Measurements from ENCODE around the gene DENND6B. TPM values are rescaled to one million over a fixed set of nuclear protein-coding genes. Genes with fewer than 3 reads are reported as not detected.

Gene DENND6B
- total and polyA plus RNA-seq, 2 experiments from 2014 or later: 0.71 to 1.3 TPM

DNA sequence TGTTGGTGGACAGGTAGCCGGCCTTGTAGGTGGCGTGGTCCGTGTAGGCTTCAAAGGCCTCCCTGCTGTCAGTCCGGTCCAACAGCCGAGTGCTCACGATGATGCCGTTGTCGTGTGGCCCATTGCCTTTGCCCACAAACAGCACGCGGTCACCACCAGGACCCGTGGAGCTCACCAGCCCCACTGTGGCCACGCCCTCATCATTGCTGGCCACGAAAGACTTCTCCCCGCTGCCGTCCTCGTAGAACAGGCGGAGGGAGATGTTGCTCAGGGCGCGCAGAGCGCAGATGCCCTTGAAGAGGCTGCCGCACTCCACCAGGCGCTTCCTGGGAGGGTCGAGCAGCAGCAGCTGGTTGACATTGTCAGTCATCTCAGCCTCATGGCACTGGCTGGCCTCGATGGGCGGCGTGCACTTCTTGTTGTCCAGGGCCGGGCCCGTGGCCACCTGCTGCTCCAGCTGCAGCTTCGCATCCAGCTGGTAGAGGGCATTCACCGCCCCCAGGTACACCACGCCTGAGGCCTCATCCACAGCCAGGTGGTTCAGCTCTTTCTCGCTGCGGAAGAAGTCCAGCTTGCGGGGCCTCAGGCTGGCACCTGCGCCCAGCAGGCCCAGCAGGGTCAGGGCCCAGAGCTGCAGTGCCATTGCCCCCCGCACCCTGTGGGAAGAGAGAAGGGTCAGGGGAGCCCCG is 36.7 kb downstream of the DENND6B start:
- ATAC-seq: no peak
- Histone ChIP-seq H2AFZ (no peak overlapping the region), H3K4me1 (ENCODE audit: insufficient read depth) (peaks cover 20% of the 10 kb centered on the region), H3K27ac (ENCODE audit: low read depth) (no peak overlapping the region), H3K9me2 (ENCODE audit: insufficient read depth) (no peaks in the 10 kb centered on the region), H3K27me3 (ENCODE audit: insufficient read depth) (no peaks in the 10 kb centered on the region), H3K79me2 (replicated peaks; ENCODE audit: insufficient read depth) (peaks cover 22% of the 10 kb centered on the region), H3K36me3 (ENCODE audit: insufficient read depth) (no peaks in the 10 kb centered on the region), H3F3A (replicated peaks; ENCODE audit: low read depth) (no peaks in the 10 kb centered on the region), H4K20me1 (replicated peaks; ENCODE audit: insufficient read depth) (no peaks in the 10 kb centered on the region; the same call in 1 of the 2 replicates), H3K4me3 (no peak overlapping the region), H3K4me2 (no peak overlapping the region)
- Mint-ChIP-seq H3K27ac (no peak overlapping the region), H3K4me1 (peaks cover 12% of the 10 kb centered on the region), H3K9me3 (no peaks in the 10 kb centered on the region; the same call in 2 of the 3 replicates), H3K36me3 (ENCODE audit: low read depth) (peaks cover 12% of the 10 kb centered on the region), H3K4me3 (no peak overlapping the region), H3K27me3 (ENCODE audit: insufficient read depth, low read depth, poor library complexity) (peaks cover 12% of the 10 kb centered on the region)
- DNase-seq (ENCODE audit: low spot score): no peak
- TF ChIP-seq JUNB (IDR thresholded peaks at IDR 0.05; ENCODE audit: unreplicated experiment): no peak
- TF ChIP-seq, protein P1, sequence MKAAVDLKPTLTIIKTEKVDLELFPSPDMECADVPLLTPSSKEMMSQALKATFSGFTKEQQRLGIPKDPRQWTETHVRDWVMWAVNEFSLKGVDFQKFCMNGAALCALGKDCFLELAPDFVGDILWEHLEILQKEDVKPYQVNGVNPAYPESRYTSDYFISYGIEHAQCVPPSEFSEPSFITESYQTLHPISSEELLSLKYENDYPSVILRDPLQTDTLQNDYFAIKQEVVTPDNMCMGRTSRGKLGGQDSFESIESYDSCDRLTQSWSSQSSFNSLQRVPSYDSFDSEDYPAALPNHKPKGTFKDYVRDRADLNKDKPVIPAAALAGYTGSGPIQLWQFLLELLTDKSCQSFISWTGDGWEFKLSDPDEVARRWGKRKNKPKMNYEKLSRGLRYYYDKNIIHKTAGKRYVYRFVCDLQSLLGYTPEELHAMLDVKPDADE (IDR thresholded peaks at IDR 0.05): no peak
- TF ChIP-seq STAT1 (IDR thresholded peaks at IDR 0.05; ENCODE audit: unreplicated experiment): no peak
- TF ChIP-seq ZNF331 (CRISPR knock-in tag; IDR thresholded peaks at IDR 0.05; ENCODE audit: low read depth): no peak
- TF ChIP-seq, protein P2, sequence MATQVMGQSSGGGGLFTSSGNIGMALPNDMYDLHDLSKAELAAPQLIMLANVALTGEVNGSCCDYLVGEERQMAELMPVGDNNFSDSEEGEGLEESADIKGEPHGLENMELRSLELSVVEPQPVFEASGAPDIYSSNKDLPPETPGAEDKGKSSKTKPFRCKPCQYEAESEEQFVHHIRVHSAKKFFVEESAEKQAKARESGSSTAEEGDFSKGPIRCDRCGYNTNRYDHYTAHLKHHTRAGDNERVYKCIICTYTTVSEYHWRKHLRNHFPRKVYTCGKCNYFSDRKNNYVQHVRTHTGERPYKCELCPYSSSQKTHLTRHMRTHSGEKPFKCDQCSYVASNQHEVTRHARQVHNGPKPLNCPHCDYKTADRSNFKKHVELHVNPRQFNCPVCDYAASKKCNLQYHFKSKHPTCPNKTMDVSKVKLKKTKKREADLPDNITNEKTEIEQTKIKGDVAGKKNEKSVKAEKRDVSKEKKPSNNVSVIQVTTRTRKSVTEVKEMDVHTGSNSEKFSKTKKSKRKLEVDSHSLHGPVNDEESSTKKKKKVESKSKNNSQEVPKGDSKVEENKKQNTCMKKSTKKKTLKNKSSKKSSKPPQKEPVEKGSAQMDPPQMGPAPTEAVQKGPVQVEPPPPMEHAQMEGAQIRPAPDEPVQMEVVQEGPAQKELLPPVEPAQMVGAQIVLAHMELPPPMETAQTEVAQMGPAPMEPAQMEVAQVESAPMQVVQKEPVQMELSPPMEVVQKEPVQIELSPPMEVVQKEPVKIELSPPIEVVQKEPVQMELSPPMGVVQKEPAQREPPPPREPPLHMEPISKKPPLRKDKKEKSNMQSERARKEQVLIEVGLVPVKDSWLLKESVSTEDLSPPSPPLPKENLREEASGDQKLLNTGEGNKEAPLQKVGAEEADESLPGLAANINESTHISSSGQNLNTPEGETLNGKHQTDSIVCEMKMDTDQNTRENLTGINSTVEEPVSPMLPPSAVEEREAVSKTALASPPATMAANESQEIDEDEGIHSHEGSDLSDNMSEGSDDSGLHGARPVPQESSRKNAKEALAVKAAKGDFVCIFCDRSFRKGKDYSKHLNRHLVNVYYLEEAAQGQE (IDR thresholded peaks at IDR 0.05; ENCODE audit: unreplicated experiment): no peak
- no peak for TF ChIP-seq NANOG (IDR thresholded peaks at IDR 0.05; ENCODE audit: borderline replicate concordance)
- no peak for TF ChIP-seq POLR2AphosphoS5 (IDR thresholded peaks at IDR 0.05; ENCODE audit: low read depth)
- TF ChIP-seq, protein P3, sequence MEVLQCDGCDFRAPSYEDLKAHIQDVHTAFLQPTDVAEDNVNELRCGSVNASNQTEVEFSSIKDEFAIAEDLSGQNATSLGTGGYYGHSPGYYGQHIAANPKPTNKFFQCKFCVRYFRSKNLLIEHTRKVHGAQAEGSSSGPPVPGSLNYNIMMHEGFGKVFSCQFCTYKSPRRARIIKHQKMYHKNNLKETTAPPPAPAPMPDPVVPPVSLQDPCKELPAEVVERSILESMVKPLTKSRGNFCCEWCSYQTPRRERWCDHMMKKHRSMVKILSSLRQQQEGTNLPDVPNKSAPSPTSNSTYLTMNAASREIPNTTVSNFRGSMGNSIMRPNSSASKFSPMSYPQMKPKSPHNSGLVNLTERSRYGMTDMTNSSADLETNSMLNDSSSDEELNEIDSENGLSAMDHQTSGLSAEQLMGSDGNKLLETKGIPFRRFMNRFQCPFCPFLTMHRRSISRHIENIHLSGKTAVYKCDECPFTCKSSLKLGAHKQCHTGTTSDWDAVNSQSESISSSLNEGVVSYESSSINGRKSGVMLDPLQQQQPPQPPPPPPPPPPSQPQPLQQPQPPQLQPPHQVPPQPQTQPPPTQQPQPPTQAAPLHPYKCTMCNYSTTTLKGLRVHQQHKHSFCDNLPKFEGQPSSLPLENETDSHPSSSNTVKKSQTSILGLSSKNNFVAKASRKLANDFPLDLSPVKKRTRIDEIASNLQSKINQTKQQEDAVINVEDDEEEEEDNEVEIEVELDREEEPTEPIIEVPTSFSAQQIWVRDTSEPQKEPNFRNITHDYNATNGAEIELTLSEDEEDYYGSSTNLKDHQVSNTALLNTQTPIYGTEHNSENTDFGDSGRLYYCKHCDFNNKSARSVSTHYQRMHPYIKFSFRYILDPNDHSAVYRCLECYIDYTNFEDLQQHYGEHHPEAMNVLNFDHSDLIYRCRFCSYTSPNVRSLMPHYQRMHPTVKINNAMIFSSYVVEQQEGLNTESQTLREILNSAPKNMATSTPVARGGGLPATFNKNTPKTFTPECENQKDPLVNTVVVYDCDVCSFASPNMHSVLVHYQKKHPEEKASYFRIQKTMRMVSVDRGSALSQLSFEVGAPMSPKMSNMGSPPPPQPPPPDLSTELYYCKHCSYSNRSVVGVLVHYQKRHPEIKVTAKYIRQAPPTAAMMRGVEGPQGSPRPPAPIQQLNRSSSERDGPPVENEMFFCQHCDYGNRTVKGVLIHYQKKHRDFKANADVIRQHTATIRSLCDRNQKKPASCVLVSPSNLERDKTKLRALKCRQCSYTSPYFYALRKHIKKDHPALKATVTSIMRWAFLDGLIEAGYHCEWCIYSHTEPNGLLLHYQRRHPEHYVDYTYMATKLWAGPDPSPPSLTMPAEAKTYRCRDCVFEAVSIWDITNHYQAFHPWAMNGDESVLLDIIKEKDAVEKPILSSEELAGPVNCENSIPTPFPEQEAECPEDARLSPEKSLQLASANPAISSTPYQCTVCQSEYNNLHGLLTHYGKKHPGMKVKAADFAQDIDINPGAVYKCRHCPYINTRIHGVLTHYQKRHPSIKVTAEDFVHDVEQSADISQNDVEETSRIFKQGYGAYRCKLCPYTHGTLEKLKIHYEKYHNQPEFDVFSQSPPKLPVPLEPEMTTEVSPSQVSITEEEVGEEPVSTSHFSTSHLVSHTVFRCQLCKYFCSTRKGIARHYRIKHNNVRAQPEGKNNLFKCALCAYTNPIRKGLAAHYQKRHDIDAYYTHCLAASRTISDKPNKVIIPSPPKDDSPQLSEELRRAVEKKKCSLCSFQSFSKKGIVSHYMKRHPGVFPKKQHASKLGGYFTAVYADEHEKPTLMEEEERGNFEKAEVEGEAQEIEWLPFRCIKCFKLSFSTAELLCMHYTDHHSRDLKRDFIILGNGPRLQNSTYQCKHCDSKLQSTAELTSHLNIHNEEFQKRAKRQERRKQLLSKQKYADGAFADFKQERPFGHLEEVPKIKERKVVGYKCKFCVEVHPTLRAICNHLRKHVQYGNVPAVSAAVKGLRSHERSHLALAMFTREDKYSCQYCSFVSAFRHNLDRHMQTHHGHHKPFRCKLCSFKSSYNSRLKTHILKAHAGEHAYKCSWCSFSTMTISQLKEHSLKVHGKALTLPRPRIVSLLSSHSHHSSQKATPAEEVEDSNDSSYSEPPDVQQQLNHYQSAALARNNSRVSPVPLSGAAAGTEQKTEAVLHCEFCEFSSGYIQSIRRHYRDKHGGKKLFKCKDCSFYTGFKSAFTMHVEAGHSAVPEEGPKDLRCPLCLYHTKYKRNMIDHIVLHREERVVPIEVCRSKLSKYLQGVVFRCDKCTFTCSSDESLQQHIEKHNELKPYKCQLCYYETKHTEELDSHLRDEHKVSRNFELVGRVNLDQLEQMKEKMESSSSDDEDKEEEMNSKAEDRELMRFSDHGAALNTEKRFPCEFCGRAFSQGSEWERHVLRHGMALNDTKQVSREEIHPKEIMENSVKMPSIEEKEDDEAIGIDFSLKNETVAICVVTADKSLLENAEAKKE (CRISPR knock-in tag; IDR thresholded peaks at IDR 0.05): no peak
- no peak for TF ChIP-seq EZH2phosphoT487 (IDR thresholded peaks at IDR 0.05; ENCODE audit: unreplicated experiment)
- TF ChIP-seq, protein P4, sequence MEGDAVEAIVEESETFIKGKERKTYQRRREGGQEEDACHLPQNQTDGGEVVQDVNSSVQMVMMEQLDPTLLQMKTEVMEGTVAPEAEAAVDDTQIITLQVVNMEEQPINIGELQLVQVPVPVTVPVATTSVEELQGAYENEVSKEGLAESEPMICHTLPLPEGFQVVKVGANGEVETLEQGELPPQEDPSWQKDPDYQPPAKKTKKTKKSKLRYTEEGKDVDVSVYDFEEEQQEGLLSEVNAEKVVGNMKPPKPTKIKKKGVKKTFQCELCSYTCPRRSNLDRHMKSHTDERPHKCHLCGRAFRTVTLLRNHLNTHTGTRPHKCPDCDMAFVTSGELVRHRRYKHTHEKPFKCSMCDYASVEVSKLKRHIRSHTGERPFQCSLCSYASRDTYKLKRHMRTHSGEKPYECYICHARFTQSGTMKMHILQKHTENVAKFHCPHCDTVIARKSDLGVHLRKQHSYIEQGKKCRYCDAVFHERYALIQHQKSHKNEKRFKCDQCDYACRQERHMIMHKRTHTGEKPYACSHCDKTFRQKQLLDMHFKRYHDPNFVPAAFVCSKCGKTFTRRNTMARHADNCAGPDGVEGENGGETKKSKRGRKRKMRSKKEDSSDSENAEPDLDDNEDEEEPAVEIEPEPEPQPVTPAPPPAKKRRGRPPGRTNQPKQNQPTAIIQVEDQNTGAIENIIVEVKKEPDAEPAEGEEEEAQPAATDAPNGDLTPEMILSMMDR (conservative IDR thresholded peaks at IDR 0.05; ENCODE audit: low read depth in 2 of 2): no peak
- TF ChIP-seq ZNF114 (CRISPR knock-in tag; IDR thresholded peaks at IDR 0.05): no peak
- TF ChIP-seq EZH2 (IDR thresholded peaks at IDR 0.05; ENCODE audit: low read depth, unreplicated experiment): no peak
- TF ChIP-seq CREB1 (CRISPR knock-in tag; IDR thresholded peaks at IDR 0.05; ENCODE audit: low read depth): no peak

All from GM23338 (cell line).